GM21619 (cell line): ENCODE results near the gene ARHGAP45.
"Not testable (repeated sequence)": the region's sequence is repeated elsewhere in the genome, so short reads cannot be mapped to it uniquely, and the experiment has no call there.

Source experiments
- ATAC-seq: cut with Tn5 transposase; IDR thresholded peaks from one replicate; pipeline ENCODE4 v1.9.1; 2021; ENCODE audit not compliant: unreplicated experiment

ARHGAP45 gene

GRCh38 chr19:1113986-1114483 lies 47.1 kb downstream of the ARHGAP45 start:
- ATAC-seq = no peak

- ATAC-seq = not testable (repeated sequence)
Observed at GRCh38 chr19:1114728-1115127, 47.8 kb downstream of the ARHGAP45 start.

GRCh38 chr19:1115646-1116420 lies 48.9 kb downstream of the ARHGAP45 start:
- no peak for ATAC-seq

GRCh38 chr19:1116726-1117581 lies 50.0 kb downstream of the ARHGAP45 start:
- ATAC-seq = no peak

- no peak for ATAC-seq
Observed at GRCh38 chr19:1117654-1118053, 50.7 kb downstream of the ARHGAP45 start.

- ATAC-seq = no peak
Observed at GRCh38 chr19:1118999-1119398, 52.0 kb downstream of the ARHGAP45 start.

- ATAC-seq = no peak
Observed at GRCh38 chr19:1119475-1120217, 52.7 kb downstream of the ARHGAP45 start.

GRCh38 chr19:1121395-1121794 lies 54.4 kb downstream of the ARHGAP45 start:
- no peak for ATAC-seq

- ATAC-seq = no peak
Observed at GRCh38 chr19:1122021-1122971, 55.3 kb downstream of the ARHGAP45 start.

GRCh38 chr19:1122972-1123363 lies 56.0 kb downstream of the ARHGAP45 start:
- ATAC-seq = no peak

- no peak for ATAC-seq
Observed at GRCh38 chr19:1123381-1123780, 56.4 kb downstream of the ARHGAP45 start.

GRCh38 chr19:1123885-1124677 lies 57.1 kb downstream of the ARHGAP45 start:
- no peak for ATAC-seq

- no peak for ATAC-seq
Observed at GRCh38 chr19:1125601-1126467, 58.9 kb downstream of the ARHGAP45 start.

GRCh38 chr19:1126984-1127760 lies 60.2 kb downstream of the ARHGAP45 start:
- no peak for ATAC-seq

GRCh38 chr19:1128106-1128505 lies 61.1 kb downstream of the ARHGAP45 start:
- no peak for ATAC-seq

- not testable (repeated sequence) for ATAC-seq
Observed at GRCh38 chr19:1129084-1129483, 62.1 kb downstream of the ARHGAP45 start.

GRCh38 chr19:1129535-1129934 lies 62.6 kb downstream of the ARHGAP45 start:
- no peak for ATAC-seq
